ENCODE measurements around the gene SLC37A1. TPM values are rescaled to one million over a fixed set of nuclear protein-coding genes. Genes with fewer than 3 reads are reported as not detected.

Gene SLC37A1
- total and polyA plus RNA-seq, 2 of the 13 experiments (the other 11 are each of a cell fraction or from before 2014, with no cell fraction given): 0.22 to 0.40 TPM

GRCh38 chr21:42556960-42557359, 43.3 kb downstream of the SLC37A1 start:
- Histone ChIP-seq H3K4me3 (replicated peaks in 1 of 3; ENCODE audit: insufficient read depth in 1 of 3, low read depth in 2 of 3, low read length in 3 of 3) (no peak overlapping the region), H3K9me3 (ENCODE audit: low read length) (no peaks in the 10 kb centered on the region), H4K20me1 (ENCODE audit: insufficient read depth, low read length) (no peaks in the 10 kb centered on the region), H3K27me3 (ENCODE audit: control insufficient read depth in 1 of 2, insufficient read depth in 2 of 2, low read length in 2 of 2) (no peaks in the 10 kb centered on the region; a peak in 2 of 5 replicates), H3K27ac (ENCODE audit: extremely low read length, insufficient read depth, low read length) (no peak overlapping the region), H3K9ac (ENCODE audit: insufficient read depth, low read depth, low read length) (no peak overlapping the region), H3K79me2 (ENCODE audit: insufficient read depth, low read length) (no peaks in the 10 kb centered on the region), H3K4me1 (ENCODE audit: insufficient read depth, low read length) (peaks cover 32% of the 10 kb centered on the region), H3K4me2 (ENCODE audit: low read depth, low read length) (no peak overlapping the region), H2AFZ (ENCODE audit: low read length) (no peak overlapping the region), H3K36me3 (replicated peaks in 1 of 2; ENCODE audit: control insufficient read depth in 1 of 2, insufficient read depth in 2 of 2, low read length in 2 of 2) (no peaks in the 10 kb centered on the region)
- DNase-seq (ENCODE audit: low spot score) (no peak), ATAC-seq (no peak), FAIRE-seq (no peak)
- TF ChIP-seq NCOA5 (CRISPR knock-in tag; IDR thresholded peaks at IDR 0.05): no peak
- no peak for TF ChIP-seq ZIK1 (CRISPR knock-in tag; IDR thresholded peaks at IDR 0.05; ENCODE audit: borderline replicate concordance, low read depth)
- no peak for TF ChIP-seq FUBP1 (CRISPR knock-in tag; IDR thresholded peaks at IDR 0.05; ENCODE audit: borderline replicate concordance)
- TF ChIP-seq ZBTB34 (CRISPR knock-in tag; IDR thresholded peaks at IDR 0.05): no peak
- no peak for TF ChIP-seq ZBTB43 (CRISPR knock-in tag; conservative IDR thresholded peaks at IDR 0.05)
- no peak for TF ChIP-seq RNF219 (CRISPR knock-in tag; IDR thresholded peaks at IDR 0.05)
- TF ChIP-seq ZNF639 (CRISPR knock-in tag; conservative IDR thresholded peaks at IDR 0.05): no peak
- TF ChIP-seq ESRRA (CRISPR knock-in tag; IDR thresholded peaks at IDR 0.05; ENCODE audit: low read depth): no peak
- ChIA-PET POLR2A (no interaction called here), CTCF (ENCODE audit: low intra/inter-chr PET ratio, low total read pairs) (no interaction called here)
- BruUV-seq (replicated peaks): no TSS peak
- WGBS (ENCODE audit: low lambda C conversion rate): 59% methylated on average over 5 of the region's 14 CpGs
- in situ Hi-C loops (cut with HindIII; ENCODE audit: extremely low pct_ligation_motif_present, low pct_unique_long_range_greater_than_20kb) (no loop called here), intact Hi-C loops (cut with micrococcal nuclease; ENCODE audit: unreplicated experiment) (no loop called here)

Measured in HepG2 (cell line).